Cardiac fibroblast (primary cell): ENCODE results near the gene SLC6A17.
A peak's percentile ranks its signal among the peaks of the same experiment; 100 is the strongest.

Experiments
- DNase-seq, 2 donors: peaks; one replicate each; pipeline versions ENCODE4 v3.0.0 to v3.0.0-alpha.2; 2010; ENCODE audit warnings: low read depth in 2 of 2
- H3K4me3 ChIP-seq, 2 donors: replicated peaks in 1 of 2; 1 replicate in 1 of 2; 2 replicates in 1 of 2; pipeline ENCODE4 v1.5.1; 2011; ENCODE audit warnings: low read depth in 2 of 2, low read length in 2 of 2, mild to moderate bottlenecking in 2 of 2, moderate library complexity in 1 of 2
- CTCF ChIP-seq: IDR thresholded peaks from one replicate; pipeline ENCODE4 v1.5.1; 2011; ENCODE audit warnings: low read depth, mild to moderate bottlenecking, low read length, inconsistent platforms

The SLC6A17 gene

GRCh38 chr1:110235834-110236682 is 85.8 kb downstream of the SLC6A17 start:
- DNase-seq: peak; percentile 74 to 85
- no peak overlapping the region for H3K4me3 ChIP-seq
- no peak for TF ChIP-seq CTCF

- no peak for TF ChIP-seq CTCF
- no peak overlapping the region for H3K4me3 ChIP-seq
- DNase-seq: no peak
Observed at GRCh38 chr1:110237386-110238152, 87.3 kb downstream of the SLC6A17 start.

GRCh38 chr1:110239441-110240430 is 89.4 kb downstream of the SLC6A17 start:
- TF ChIP-seq CTCF: no peak
- H3K4me3 ChIP-seq: no peak overlapping the region
- DNase-seq: peak; percentile 60 to 61

- TF ChIP-seq CTCF: no peak
- no peak overlapping the region for H3K4me3 ChIP-seq
- no peak for DNase-seq
Observed at GRCh38 chr1:110240476-110241210, 90.3 kb downstream of the SLC6A17 start.

- DNase-seq: no peak
- no peak overlapping the region for H3K4me3 ChIP-seq
- TF ChIP-seq CTCF: no peak
Observed at GRCh38 chr1:110241516-110241915, 91.2 kb downstream of the SLC6A17 start.

- no peak for TF ChIP-seq CTCF
- DNase-seq: no peak
Observed at GRCh38 chr1:110242062-110242461, 91.8 kb downstream of the SLC6A17 start.

More at GRCh38 chr1:110242062-110242461, 91.8 kb downstream of the SLC6A17 start:
- no peak overlapping the region for H3K4me3 ChIP-seq
